C4-2B (cell line): ENCODE data around the gene PACSIN1.

Source experiments
- CTCF ChIP-seq: fragments of 450-650 bp; conservative IDR thresholded peaks from 2 replicates; pipeline ENCODE4 v1.5.1; 2017; ENCODE audit warnings: mild to moderate bottlenecking
- ZFX ChIP-seq: fragments of 450-650 bp; IDR thresholded peaks from 2 replicates; pipeline ENCODE4 v1.6.1; 2017

- no peak for TF ChIP-seq CTCF
- no peak for TF ChIP-seq ZFX
Observed at GRCh38 chr6:34473967-34474366, 8.1 kb downstream of the PACSIN1 start.
